ENCODE measurements around the gene SECISBP2L. TPM values are rescaled to one million over a fixed set of nuclear protein-coding genes. Genes with fewer than 3 reads are reported as not detected.

The SECISBP2L gene
- total and polyA plus RNA-seq, 2 of the 4 experiments (the other 2 are of a cell fraction): 13.1 to 34.1 TPM

GRCh38 chr15:48955370-48955769 is 90.9 kb downstream of the SECISBP2L start:
- dilution Hi-C loops (cut with HindIII; ENCODE audit: low sequenced_read_pairs, unreplicated experiment) (no loop called here), intact Hi-C loops (cut with micrococcal nuclease) (no loop called here), in situ Hi-C loops (cut with MboI; ENCODE audit: low sequenced_read_pairs) (loop anchor here (25.0 kb wide), 1 partner anchor 593 kb away; no protein-coding TSS in a partner anchor)
- H3K4ac ChIP-seq (ENCODE audit: low read depth, low read length): peak overlapping the region; percentile 26; the same call in 1 of the 2 replicates
- no peak overlapping the region for H3K9ac ChIP-seq (ENCODE audit: low read depth, low read length)
- TF ChIP-seq RCOR1 (IDR thresholded peaks at IDR 0.05; ENCODE audit: insufficient replicate concordance, low read length) (no peak), CHD1 (IDR thresholded peaks at IDR 0.05; ENCODE audit: low read depth, low read length) (no peak), FOS (IDR thresholded peaks at IDR 0.05; ENCODE audit: low read depth, low read length) (no peak), ELK1 (IDR thresholded peaks at IDR 0.05; ENCODE audit: borderline replicate concordance, low read depth, low read length) (no peak), CEBPB (IDR thresholded peaks at IDR 0.05; ENCODE audit: low read depth, low read length) (no peak), USF2 (IDR thresholded peaks at IDR 0.05; ENCODE audit: low read depth, low read length) (no peak), RAD21 (IDR thresholded peaks at IDR 0.05; ENCODE audit: low read length) (no peak), MAZ (IDR thresholded peaks at IDR 0.05; ENCODE audit: borderline replicate concordance, low read depth, low read length) (no peak), RFX5 (IDR thresholded peaks at IDR 0.05; ENCODE audit: low read depth, low read length) (no peak), MAFK (IDR thresholded peaks at IDR 0.05; ENCODE audit: low read depth, low read length) (no peak), NFE2L2 (IDR thresholded peaks at IDR 0.05; ENCODE audit: low read depth, low read length) (no peak), MXI1 (IDR thresholded peaks at IDR 0.05; ENCODE audit: borderline replicate concordance, low read depth, low read length) (no peak), CTCF (conservative IDR thresholded peaks at IDR 0.05; ENCODE audit: low read depth, low read length) (no peak), POLR2A (IDR thresholded peaks at IDR 0.05; ENCODE audit: low read depth, low read length) (no peak), BHLHE40 (IDR thresholded peaks at IDR 0.05; ENCODE audit: low read depth, low read length) (no peak)
- peak overlapping the region; percentile 51; the same call in 1 of the 2 replicates for H2AK5ac ChIP-seq (ENCODE audit: low read depth, low read length)
- WGBS, 2 experiments (ENCODE audit: extremely low coverage in 2 of 2, insufficient read length in 1 of 2): 93% methylated on average over 2 of the region's 4 CpGs; no CpG with 5 or more reads in 1 of the 2 experiments
- no TSS peak for BruUV-seq (replicated peaks)
- no peak overlapping the region for H3K4me2 ChIP-seq (ENCODE audit: low read depth, low read length)
- H2AK9ac ChIP-seq (replicated peaks; ENCODE audit: low read depth, low read length, poor library complexity): no peak overlapping the region
- H3K23ac ChIP-seq (ENCODE audit: low read depth, low read length): no peak overlapping the region
- no peak overlapping the region for H4K5ac ChIP-seq (ENCODE audit: low read depth, low read length)
- no peak overlapping the region for H3K18ac ChIP-seq (ENCODE audit: low read depth, low read length)
- 0 out of 3 replicates have a peak overlapping the region, but pooled peaks have one; percentile 58 for H2BK15ac ChIP-seq (ENCODE audit: low read depth, low read length)
- no peaks in the 10 kb centered on the region for H3K27me3 ChIP-seq (ENCODE audit: control insufficient read depth, insufficient read depth, low read length)
- ChIA-PET POLR2A (ENCODE audit: unreplicated experiment) (no interaction called here), CTCF (no interaction called here)
- peaks cover 11% of the 10 kb centered on the region; the same call in 1 of the 2 replicates for H3K9me1 ChIP-seq (ENCODE audit: insufficient read depth, low read length)
- H3K4me3 ChIP-seq (ENCODE audit: insufficient read depth, low read depth, low read length): no peak overlapping the region
- no peak overlapping the region for H2AFZ ChIP-seq (replicated peaks; ENCODE audit: low read length, poor library complexity)
- ATAC-seq (ENCODE audit: low read depth) (no peak), DNase-seq (no peak)
- no peak overlapping the region for H2BK120ac ChIP-seq (ENCODE audit: low read depth, low read length)
- no peak overlapping the region for H3K27ac ChIP-seq (ENCODE audit: insufficient read depth, low read length)
- H3K14ac ChIP-seq (replicated peaks; ENCODE audit: low read depth, low read length): no peak overlapping the region
- H4K20me1 ChIP-seq (ENCODE audit: insufficient read depth, low read length): no peaks in the 10 kb centered on the region
- H3K79me1 ChIP-seq (ENCODE audit: low read depth in 1 of 2, low read length in 2 of 2): peaks cover 8 to 43% of the 10 kb centered on the region in 2 experiments; a peak in 3 of 4 replicates
- H3K4me1 ChIP-seq (ENCODE audit: control insufficient read depth, insufficient read depth, low read length): peaks cover 5% of the 10 kb centered on the region
- no peak overlapping the region for H3K56ac ChIP-seq (ENCODE audit: extremely low read depth, insufficient read depth, low read length)
- H3K36me3 ChIP-seq (ENCODE audit: control insufficient read depth, insufficient read depth, low read length): no peaks in the 10 kb centered on the region; the same call in 1 of the 2 replicates
- no peak overlapping the region for H2BK5ac ChIP-seq (ENCODE audit: low read depth, low read length, poor library complexity, severe bottlenecking)
- no peak overlapping the region for H2BK20ac ChIP-seq (ENCODE audit: low read depth, low read length)
- H4K8ac ChIP-seq (ENCODE audit: low read depth in 2 of 2, low read length in 2 of 2): no peak overlapping the region
- H3K9me3 ChIP-seq (ENCODE audit: control insufficient read depth, insufficient read depth, low read length): no peaks in the 10 kb centered on the region
- H4K91ac ChIP-seq (ENCODE audit: insufficient read depth, low read depth, low read length): no peak overlapping the region
